Activated T-helper 17 cell treated with anti-CD3 and anti-CD28 coated beads, Interleukin-2, amount 50 U/mL, for 72 hours (primary cell): ENCODE results near the gene POLR2J3. TPM values are rescaled to one million over a fixed set of nuclear protein-coding genes. Genes with fewer than 3 reads are reported as not detected.
"Not testable (repeated sequence)": the region's sequence is repeated elsewhere in the genome, so short reads cannot be mapped to it uniquely, and the experiment has no call there.

Source experiments
- ATAC-seq: fragments of 150-1000 bp; cut with Tn5 transposase; replicated peaks from 2 replicates; pipeline ENCODE4 v1.10.0; 2021; ENCODE audit warnings: mild to moderate bottlenecking, moderate library complexity
- H3K27ac Mint-ChIP-seq: one replicate; pipeline ENCODE4 v1.8.0; 2022; ENCODE audit warnings: mixed read lengths
- H3K27me3 Mint-ChIP-seq: one replicate; pipeline ENCODE4 v1.8.0; 2022; ENCODE audit warnings: mixed read lengths
- H3K36me3 Mint-ChIP-seq: one replicate; pipeline ENCODE4 v1.8.0; 2022; ENCODE audit warnings: low read depth, mild to moderate bottlenecking, mixed read lengths
- H3K4me1 Mint-ChIP-seq: one replicate; pipeline ENCODE4 v1.8.0; 2022; ENCODE audit warnings: mixed read lengths
- H3K4me3 Mint-ChIP-seq: one replicate; pipeline ENCODE4 v1.8.0; 2022; ENCODE audit warnings: mild to moderate bottlenecking, mixed read lengths
- H3K9me3 Mint-ChIP-seq: one replicate; pipeline ENCODE4 v1.8.0; 2022; ENCODE audit warnings: mixed read lengths
- total RNA-seq, 2 donors: library from RNA; stranded (reverse); gene quantifications; one replicate each; pipeline ENCODE4 v1.2.3, GENCODE V29; 2022

POLR2J3 gene
- total RNA-seq, 2 donors from 2014 or later, result 76.6 to 101 TPM

- not testable (repeated sequence) for H3K4me3 Mint-ChIP-seq, H3K27ac Mint-ChIP-seq, H3K27me3 Mint-ChIP-seq, H3K9me3 Mint-ChIP-seq, H3K36me3 Mint-ChIP-seq, H3K4me1 Mint-ChIP-seq
- peak; percentile 20 for ATAC-seq
These were observed 27.1 kb downstream of the POLR2J3 start for GRCh38 chr7:102545288-102545687.

- H3K36me3 Mint-ChIP-seq, H3K9me3 Mint-ChIP-seq: not testable (repeated sequence)
These were observed 28.0 kb downstream of the POLR2J3 start for GRCh38 chr7:102544372-102544771.

GRCh38 chr7:102543596-102543995, 28.8 kb downstream of the POLR2J3 start, which contains the start of gene UPK3BL2:
Gene UPK3BL2, minus strand, starts transcription at chr7:102543696. Its CDS starts 60 bp downstream, at chr7:102543636.
- not testable (repeated sequence) for H3K36me3 Mint-ChIP-seq, ATAC-seq, H3K27ac Mint-ChIP-seq, H3K9me3 Mint-ChIP-seq, H3K27me3 Mint-ChIP-seq, H3K4me3 Mint-ChIP-seq, H3K4me1 Mint-ChIP-seq

More at GRCh38 chr7:102544372-102544771, 28.0 kb downstream of the POLR2J3 start:
- H3K27ac Mint-ChIP-seq, H3K27me3 Mint-ChIP-seq, H3K4me3 Mint-ChIP-seq, H3K4me1 Mint-ChIP-seq, ATAC-seq: not testable (repeated sequence)

GRCh38 chr7:102542771-102543170, 29.6 kb downstream of the POLR2J3 start:
- not testable (repeated sequence) for H3K9me3 Mint-ChIP-seq, H3K4me1 Mint-ChIP-seq, H3K27ac Mint-ChIP-seq, ATAC-seq, H3K36me3 Mint-ChIP-seq, H3K27me3 Mint-ChIP-seq, H3K4me3 Mint-ChIP-seq

GRCh38 chr7:102542083-102542482, 30.3 kb downstream of the POLR2J3 start:
- not testable (repeated sequence) for ATAC-seq, H3K36me3 Mint-ChIP-seq, H3K27ac Mint-ChIP-seq, H3K9me3 Mint-ChIP-seq, H3K4me1 Mint-ChIP-seq, H3K27me3 Mint-ChIP-seq, H3K4me3 Mint-ChIP-seq

GRCh38 chr7:102540604-102541003, 31.8 kb downstream of the POLR2J3 start:
- H3K4me1 Mint-ChIP-seq, H3K27me3 Mint-ChIP-seq, H3K4me3 Mint-ChIP-seq, H3K36me3 Mint-ChIP-seq, ATAC-seq, H3K9me3 Mint-ChIP-seq, H3K27ac Mint-ChIP-seq: not testable (repeated sequence)

- H3K4me3 Mint-ChIP-seq, H3K9me3 Mint-ChIP-seq, H3K27me3 Mint-ChIP-seq, H3K27ac Mint-ChIP-seq, H3K36me3 Mint-ChIP-seq, H3K4me1 Mint-ChIP-seq, ATAC-seq: not testable (repeated sequence)
These were observed 37.2 kb downstream of the POLR2J3 start for GRCh38 chr7:102535062-102535615.

- not testable (repeated sequence) for H3K9me3 Mint-ChIP-seq, H3K4me3 Mint-ChIP-seq, H3K4me1 Mint-ChIP-seq, H3K36me3 Mint-ChIP-seq, H3K27ac Mint-ChIP-seq, H3K27me3 Mint-ChIP-seq
- ATAC-seq, result peak; percentile 16
These were observed 40.3 kb downstream of the POLR2J3 start for GRCh38 chr7:102532127-102532526.

GRCh38 chr7:102531583-102531982, 40.8 kb downstream of the POLR2J3 start:
- not testable (repeated sequence) for H3K27me3 Mint-ChIP-seq, ATAC-seq, H3K9me3 Mint-ChIP-seq, H3K4me1 Mint-ChIP-seq, H3K27ac Mint-ChIP-seq, H3K4me3 Mint-ChIP-seq, H3K36me3 Mint-ChIP-seq

- not testable (repeated sequence) for ATAC-seq, H3K9me3 Mint-ChIP-seq, H3K27me3 Mint-ChIP-seq, H3K4me1 Mint-ChIP-seq, H3K27ac Mint-ChIP-seq, H3K4me3 Mint-ChIP-seq, H3K36me3 Mint-ChIP-seq
These were observed 44.3 kb downstream of the POLR2J3 start for GRCh38 chr7:102527822-102528793.

- H3K4me3 Mint-ChIP-seq, H3K9me3 Mint-ChIP-seq, H3K4me1 Mint-ChIP-seq, H3K36me3 Mint-ChIP-seq, H3K27ac Mint-ChIP-seq, ATAC-seq, H3K27me3 Mint-ChIP-seq: not testable (repeated sequence)
These were observed 45.2 kb downstream of the POLR2J3 start for GRCh38 chr7:102527182-102527581.

- H3K9me3 Mint-ChIP-seq, ATAC-seq, H3K36me3 Mint-ChIP-seq, H3K27ac Mint-ChIP-seq, H3K4me1 Mint-ChIP-seq, H3K27me3 Mint-ChIP-seq, H3K4me3 Mint-ChIP-seq: not testable (repeated sequence)
These were observed 47.6 kb downstream of the POLR2J3 start for GRCh38 chr7:102524803-102525202.

- not testable (repeated sequence) for H3K36me3 Mint-ChIP-seq, H3K9me3 Mint-ChIP-seq, H3K4me3 Mint-ChIP-seq, H3K27ac Mint-ChIP-seq, H3K27me3 Mint-ChIP-seq, H3K4me1 Mint-ChIP-seq, ATAC-seq
These were observed 51.6 kb downstream of the POLR2J3 start for GRCh38 chr7:102520797-102521196.

- H3K36me3 Mint-ChIP-seq, H3K9me3 Mint-ChIP-seq, H3K27ac Mint-ChIP-seq, H3K4me1 Mint-ChIP-seq, H3K27me3 Mint-ChIP-seq: not testable (repeated sequence)
- peak; percentile 92 for ATAC-seq
- peak within 1 kb of the TSS; percentile 46 for H3K4me3 Mint-ChIP-seq
These were observed 54.7 kb downstream of the POLR2J3 start, which contains the start of gene RASA4B for GRCh38 chr7:102517550-102518147. Gene RASA4B, minus strand, starts transcription at chr7:102517777. Its CDS starts 67 bp downstream, at chr7:102517710.
